GM21390 (cell line): Measurements from ENCODE around the gene IL31RA.
"Not testable (repeated sequence)": the region's sequence is repeated elsewhere in the genome, so short reads cannot be mapped to it uniquely, and the experiment has no call there.

Source experiments
- ATAC-seq: cut with Tn5 transposase; IDR thresholded peaks from one replicate; pipeline ENCODE4 v1.9.1; 2021; ENCODE audit not compliant: unreplicated experiment

IL31RA gene

GRCh38 chr5:55850839-55851674 lies at the start of gene IL31RA:
TSS of gene IL31RA (plus strand) at chr5:55851357. CDS start at chr5:55851571, 214 bp downstream.
- ATAC-seq: no peak

GRCh38 chr5:55808814-55809213 lies 42.3 kb upstream of the IL31RA start:
- not testable (repeated sequence) for ATAC-seq

- ATAC-seq: not testable (repeated sequence)
These were observed 35.2 kb upstream of the IL31RA start for GRCh38 chr5:55815939-55816338.

- ATAC-seq: no peak
These were observed 34.8 kb upstream of the IL31RA start for GRCh38 chr5:55816342-55816741.

GRCh38 chr5:55817030-55817429 lies 34.1 kb upstream of the IL31RA start:
- no peak for ATAC-seq

- no peak for ATAC-seq
These were observed 30.7 kb upstream of the IL31RA start for GRCh38 chr5:55820488-55820887.

GRCh38 chr5:55821731-55822512 lies 29.2 kb upstream of the IL31RA start:
- ATAC-seq: no peak

GRCh38 chr5:55823151-55823796 lies 27.9 kb upstream of the IL31RA start:
- ATAC-seq: no peak

GRCh38 chr5:55829956-55830355 lies 21.2 kb upstream of the IL31RA start:
- ATAC-seq: no peak

GRCh38 chr5:55832446-55832845 lies 18.7 kb upstream of the IL31RA start:
- no peak for ATAC-seq

GRCh38 chr5:55836191-55836590 lies 15.0 kb upstream of the IL31RA start:
- ATAC-seq: no peak

- no peak for ATAC-seq
These were observed 9.2 kb upstream of the IL31RA start for GRCh38 chr5:55841976-55842375.

- no peak for ATAC-seq
These were observed 3.3 kb upstream of the IL31RA start for GRCh38 chr5:55847837-55848236.

- ATAC-seq: no peak
These were observed 2.4 kb upstream of the IL31RA start for GRCh38 chr5:55848783-55849182.

GRCh38 chr5:55851675-55851979 lies 470 bp downstream of the IL31RA start:
- ATAC-seq: no peak

GRCh38 chr5:55852503-55852902 lies 1.3 kb downstream of the IL31RA start:
- ATAC-seq: no peak

GRCh38 chr5:55853041-55853670 lies 2.0 kb downstream of the IL31RA start:
- no peak for ATAC-seq

- no peak for ATAC-seq
These were observed 2.7 kb downstream of the IL31RA start for GRCh38 chr5:55853818-55854217.

- no peak for ATAC-seq
These were observed 4.4 kb downstream of the IL31RA start for GRCh38 chr5:55855509-55855908.

- no peak for ATAC-seq
These were observed 5.5 kb downstream of the IL31RA start for GRCh38 chr5:55856516-55857246.

- ATAC-seq: no peak
These were observed 6.1 kb downstream of the IL31RA start for GRCh38 chr5:55857247-55857640.
